ENCODE results near the gene GALNT17.

DNA sequence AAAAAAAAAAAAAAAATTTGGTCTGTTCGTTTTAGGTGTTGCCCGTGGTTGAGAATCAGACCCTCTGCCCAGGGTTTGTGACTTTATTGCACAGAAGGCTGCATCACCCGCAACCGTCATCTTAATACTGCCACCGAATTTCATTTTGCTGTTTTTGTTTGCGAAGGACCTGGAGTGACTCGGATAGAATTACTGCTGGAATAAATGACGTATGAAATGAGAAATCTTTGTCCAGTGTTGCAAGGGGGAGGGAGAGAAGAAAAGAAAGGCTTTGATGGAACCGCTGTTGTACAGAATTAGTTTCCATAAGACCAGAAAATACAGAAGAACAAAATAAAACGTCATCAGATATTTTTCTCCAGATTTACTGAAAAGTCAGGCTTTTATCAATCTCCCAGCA is 103.3 kb downstream of the GALNT17 start:
- no peak for TF ChIP-seq POLR2AphosphoS5 (IDR thresholded peaks at IDR 0.05)
- TF ChIP-seq, protein P1, sequence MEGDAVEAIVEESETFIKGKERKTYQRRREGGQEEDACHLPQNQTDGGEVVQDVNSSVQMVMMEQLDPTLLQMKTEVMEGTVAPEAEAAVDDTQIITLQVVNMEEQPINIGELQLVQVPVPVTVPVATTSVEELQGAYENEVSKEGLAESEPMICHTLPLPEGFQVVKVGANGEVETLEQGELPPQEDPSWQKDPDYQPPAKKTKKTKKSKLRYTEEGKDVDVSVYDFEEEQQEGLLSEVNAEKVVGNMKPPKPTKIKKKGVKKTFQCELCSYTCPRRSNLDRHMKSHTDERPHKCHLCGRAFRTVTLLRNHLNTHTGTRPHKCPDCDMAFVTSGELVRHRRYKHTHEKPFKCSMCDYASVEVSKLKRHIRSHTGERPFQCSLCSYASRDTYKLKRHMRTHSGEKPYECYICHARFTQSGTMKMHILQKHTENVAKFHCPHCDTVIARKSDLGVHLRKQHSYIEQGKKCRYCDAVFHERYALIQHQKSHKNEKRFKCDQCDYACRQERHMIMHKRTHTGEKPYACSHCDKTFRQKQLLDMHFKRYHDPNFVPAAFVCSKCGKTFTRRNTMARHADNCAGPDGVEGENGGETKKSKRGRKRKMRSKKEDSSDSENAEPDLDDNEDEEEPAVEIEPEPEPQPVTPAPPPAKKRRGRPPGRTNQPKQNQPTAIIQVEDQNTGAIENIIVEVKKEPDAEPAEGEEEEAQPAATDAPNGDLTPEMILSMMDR (IDR thresholded peaks at IDR 0.05), result no peak
- no peak for TF ChIP-seq POLR2A (IDR thresholded peaks at IDR 0.05)

Measured in prostate gland (tissue), 2 donors.